Keratinocyte (primary cell): ENCODE data around the gene RHOBTB1. TPM values are rescaled to one million over a fixed set of nuclear protein-coding genes. Genes with fewer than 3 reads are reported as not detected.

Experiments
- DNase-seq: peaks from one replicate; pipeline ENCODE4 v3.0.0-alpha.2; 2011; ENCODE audit warnings: low read depth, missing footprints, low spot score
- FAIRE-seq: peaks from 2 replicates; lab custom pipeline; 2011; peaks lifted over from hg19 to GRCh38; lab: Jason Lieb, UNC
- H2AFZ ChIP-seq: 2 replicates; pipeline ENCODE4 v1.6.0; 2012; ENCODE audit warnings: low read length, control low read depth, inconsistent platforms; ENCODE audit not compliant: control insufficient read depth
- H3K27ac ChIP-seq: 2 replicates; pipeline ENCODE4 v1.5.1; 2011; ENCODE audit warnings: low read length; ENCODE audit not compliant: control insufficient read depth, insufficient read depth
- H3K27me3 ChIP-seq: 3 replicates; pipeline ENCODE4 v1.6.0; 2011; ENCODE audit warnings: low read length; ENCODE audit not compliant: control insufficient read depth, insufficient read depth; ENCODE audit errors: extremely low read depth
- H3K36me3 ChIP-seq, 2 experiments: 2 replicates in 1 of 2; 3 replicates in 1 of 2; pipeline ENCODE4 v1.5.1; 2011; ENCODE audit warnings: low read length in 2 of 2, mild to moderate bottlenecking in 1 of 2; ENCODE audit not compliant: control insufficient read depth in 2 of 2, insufficient read depth in 2 of 2; ENCODE audit errors: extremely low read depth in 1 of 2
- H3K4me1 ChIP-seq: 3 replicates; pipeline ENCODE4 v1.5.1; 2011; ENCODE audit warnings: low read length; ENCODE audit not compliant: control insufficient read depth, insufficient read depth; ENCODE audit errors: extremely low read depth
- H3K4me2 ChIP-seq: 3 replicates; pipeline ENCODE4 v1.6.0; 2011; ENCODE audit warnings: low read depth, low read length; ENCODE audit not compliant: control insufficient read depth, insufficient read depth; ENCODE audit errors: extremely low read depth
- H3K4me3 ChIP-seq, 3 experiments: fragments of 200-600 bp in 1 of 3; sonication (generic) in 1 of 3; 2 replicates in 2 of 3; 3 replicates in 1 of 3; pipeline ENCODE4 v1.5.1; 2011 to 2016; ENCODE audit warnings: low read length in 3 of 3, mild to moderate bottlenecking in 3 of 3, control low read depth in 2 of 3, inconsistent platforms in 1 of 3, low read depth in 1 of 3, mixed read lengths in 1 of 3, mixed run types in 1 of 3, moderate library complexity in 1 of 3; ENCODE audit not compliant: control insufficient read depth in 2 of 3, insufficient read depth in 2 of 3; ENCODE audit errors: extremely low read depth in 1 of 3
- H3K79me2 ChIP-seq: 2 replicates; pipeline ENCODE4 v1.6.0; 2012; ENCODE audit warnings: low read length; ENCODE audit not compliant: control insufficient read depth, insufficient read depth
- H3K9ac ChIP-seq: 3 replicates; pipeline ENCODE4 v1.6.0; 2011; ENCODE audit warnings: low read length; ENCODE audit not compliant: control insufficient read depth, insufficient read depth; ENCODE audit errors: extremely low read depth
- H3K9me1 ChIP-seq: 3 replicates; pipeline ENCODE4 v1.6.0; 2011; ENCODE audit warnings: low read length; ENCODE audit not compliant: control insufficient read depth, insufficient read depth; ENCODE audit errors: extremely low read depth
- H3K9me3 ChIP-seq: 2 replicates; pipeline ENCODE4 v1.5.1; 2012; ENCODE audit warnings: low read depth, low read length; ENCODE audit not compliant: control insufficient read depth
- H4K20me1 ChIP-seq: 3 replicates; pipeline ENCODE4 v1.6.0; 2011; ENCODE audit warnings: low read length; ENCODE audit not compliant: control insufficient read depth, insufficient read depth; ENCODE audit errors: extremely low read depth
- EZH2 ChIP-seq: IDR thresholded peaks from one replicate; pipeline ENCODE4 v1.6.1; 2012; ENCODE audit warnings: inconsistent platforms, mild to moderate bottlenecking, low read length, moderate library complexity
- dilution Hi-C: fragments of 300-500 bp; cut with MboI; formaldehyde crosslinking; loops from one replicate; pipeline ENCODE4 v1.7.0; 2020; ENCODE audit warnings: low sequenced_read_pairs; ENCODE audit not compliant: extremely low pct_ligation_motif_present
- polyA plus RNA-seq, 5 experiments: library from polyadenylated mRNA; depleted of rRNA in 3 of 5; stranded (reverse) in 3 of 5; stranded (forward) in 1 of 5; unstranded in 1 of 5; fragments of >200 nt; gene quantifications; 1 replicate in 1 of 5; 2 replicates in 3 of 5; 3 replicates in 1 of 5; pipeline versions ENCODE4 v1.2.1 to v1.2.3, GENCODE V29; 2011 to 2012; ENCODE audit warnings: missing spikeins in 2 of 5, low read depth in 1 of 5, low replicate concordance in 1 of 5
- small RNA-seq, 3 experiments: library from RNA; depleted of rRNA; stranded (forward); fragments of <200 nt; gene quantifications; one replicate each; pipeline ENCODE3, GENCODE V24; 2012; ENCODE audit warnings: low read depth in 3 of 3, low replicate concordance in 1 of 3; ENCODE audit not compliant: insufficient read length in 3 of 3
- TF ChIP-seq, protein P1 (sequence below), 3 experiments: IDR thresholded peaks in 1 of 3; conservative IDR thresholded peaks in 1 of 3; optimal IDR thresholded peaks in 1 of 3; 2 replicates in 2 of 3; 3 replicates in 1 of 3; pipeline versions ENCODE3 to v1.5.1; 2011; ENCODE audit warnings: low read length in 3 of 3, mild to moderate bottlenecking in 3 of 3, moderate library complexity in 2 of 3, control low read depth in 1 of 3, inconsistent platforms in 1 of 3; ENCODE audit not compliant: insufficient read depth in 2 of 3; ENCODE audit errors: extremely low read depth in 1 of 3

RHOBTB1 gene
- polyA plus RNA-seq, 1 donor (not counting 4 experiments of a cell fraction or from before 2014, with no cell fraction given): 4.6 TPM

DNA sequence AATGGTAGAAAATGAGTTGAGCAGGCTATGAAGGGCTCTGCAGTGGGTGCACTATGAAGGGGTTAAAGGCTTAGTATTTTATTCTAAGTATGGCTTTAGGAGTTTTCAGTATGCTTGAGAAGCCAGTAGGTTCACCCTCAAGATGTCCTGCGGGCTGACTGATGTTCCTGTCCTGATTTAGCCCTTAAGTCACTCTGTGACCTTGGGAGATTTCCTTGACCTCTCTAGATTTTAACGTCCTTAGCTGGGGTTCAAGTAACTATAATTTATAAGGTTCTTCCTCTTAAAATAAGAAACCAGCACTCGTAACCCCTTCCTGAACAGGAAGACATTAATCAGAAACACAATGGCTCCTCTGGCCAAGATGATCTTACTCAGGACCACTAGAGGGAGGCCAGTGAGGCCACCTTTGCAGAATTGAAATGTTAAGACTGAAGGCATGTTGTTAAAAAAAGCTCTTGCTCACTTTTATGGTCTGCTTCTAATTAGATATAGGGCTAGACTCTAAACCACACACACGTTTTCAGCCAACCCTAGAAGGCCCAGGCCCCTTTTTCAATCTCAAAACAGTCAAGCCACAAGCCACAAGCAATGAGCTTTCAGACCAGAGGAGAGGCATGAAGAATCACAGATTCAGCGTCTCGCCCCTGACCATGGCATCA lies 123.8 kb downstream of the RHOBTB1 start:
- TF ChIP-seq, protein P1, sequence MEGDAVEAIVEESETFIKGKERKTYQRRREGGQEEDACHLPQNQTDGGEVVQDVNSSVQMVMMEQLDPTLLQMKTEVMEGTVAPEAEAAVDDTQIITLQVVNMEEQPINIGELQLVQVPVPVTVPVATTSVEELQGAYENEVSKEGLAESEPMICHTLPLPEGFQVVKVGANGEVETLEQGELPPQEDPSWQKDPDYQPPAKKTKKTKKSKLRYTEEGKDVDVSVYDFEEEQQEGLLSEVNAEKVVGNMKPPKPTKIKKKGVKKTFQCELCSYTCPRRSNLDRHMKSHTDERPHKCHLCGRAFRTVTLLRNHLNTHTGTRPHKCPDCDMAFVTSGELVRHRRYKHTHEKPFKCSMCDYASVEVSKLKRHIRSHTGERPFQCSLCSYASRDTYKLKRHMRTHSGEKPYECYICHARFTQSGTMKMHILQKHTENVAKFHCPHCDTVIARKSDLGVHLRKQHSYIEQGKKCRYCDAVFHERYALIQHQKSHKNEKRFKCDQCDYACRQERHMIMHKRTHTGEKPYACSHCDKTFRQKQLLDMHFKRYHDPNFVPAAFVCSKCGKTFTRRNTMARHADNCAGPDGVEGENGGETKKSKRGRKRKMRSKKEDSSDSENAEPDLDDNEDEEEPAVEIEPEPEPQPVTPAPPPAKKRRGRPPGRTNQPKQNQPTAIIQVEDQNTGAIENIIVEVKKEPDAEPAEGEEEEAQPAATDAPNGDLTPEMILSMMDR (optimal IDR thresholded peaks at IDR 0.05 in 1 of 3, IDR thresholded peaks at IDR 0.05 in 1 of 3, conservative IDR thresholded peaks at IDR 0.05 in 1 of 3; ENCODE audit: extremely low read depth in 1 of 3, insufficient read depth in 2 of 3, low read length in 3 of 3): peak in 1 of 3 experiments; percentile 18
- TF ChIP-seq EZH2: no peak
- Histone ChIP-seq H2AFZ (no peak overlapping the region), H3K4me2 (no peak overlapping the region), H3K4me3 (no peak overlapping the region), H3K79me2 (no peaks in the 10 kb centered on the region), H3K9me3 (no peaks in the 10 kb centered on the region), H3K4me1 (no peaks in the 10 kb centered on the region), H3K9me1 (no peaks in the 10 kb centered on the region), H3K27me3 (no peaks in the 10 kb centered on the region), H4K20me1 (no peaks in the 10 kb centered on the region), H3K36me3 (no peaks in the 10 kb centered on the region), H3K9ac (no peak overlapping the region), H3K27ac (no peak overlapping the region)
- FAIRE-seq (no peak), DNase-seq (no peak)
- dilution Hi-C loops: no loop called here

Small RNA genes lying within 50 kb of the gene (small RNA-seq; reads per million reads assigned to genes)
- 0 to 8.5 (median 0.25) reads per million in 3 experiments for gene RNU2-72P

Other genes starting within 250 kb of the RHOBTB1 start
- gene CDK1, start 165.7 kb downstream of the RHOBTB1 start, polyA plus RNA-seq: 5.2 to 43.8 TPM (median 19.2 TPM) in 3 replicates